GM21367 (cell line): ENCODE data around the gene C15orf61.

Source experiments
- ATAC-seq: cut with Tn5 transposase; IDR thresholded peaks from one replicate; pipeline ENCODE4 v1.9.1; 2021; ENCODE audit not compliant: unreplicated experiment

C15orf61 gene

DNA sequence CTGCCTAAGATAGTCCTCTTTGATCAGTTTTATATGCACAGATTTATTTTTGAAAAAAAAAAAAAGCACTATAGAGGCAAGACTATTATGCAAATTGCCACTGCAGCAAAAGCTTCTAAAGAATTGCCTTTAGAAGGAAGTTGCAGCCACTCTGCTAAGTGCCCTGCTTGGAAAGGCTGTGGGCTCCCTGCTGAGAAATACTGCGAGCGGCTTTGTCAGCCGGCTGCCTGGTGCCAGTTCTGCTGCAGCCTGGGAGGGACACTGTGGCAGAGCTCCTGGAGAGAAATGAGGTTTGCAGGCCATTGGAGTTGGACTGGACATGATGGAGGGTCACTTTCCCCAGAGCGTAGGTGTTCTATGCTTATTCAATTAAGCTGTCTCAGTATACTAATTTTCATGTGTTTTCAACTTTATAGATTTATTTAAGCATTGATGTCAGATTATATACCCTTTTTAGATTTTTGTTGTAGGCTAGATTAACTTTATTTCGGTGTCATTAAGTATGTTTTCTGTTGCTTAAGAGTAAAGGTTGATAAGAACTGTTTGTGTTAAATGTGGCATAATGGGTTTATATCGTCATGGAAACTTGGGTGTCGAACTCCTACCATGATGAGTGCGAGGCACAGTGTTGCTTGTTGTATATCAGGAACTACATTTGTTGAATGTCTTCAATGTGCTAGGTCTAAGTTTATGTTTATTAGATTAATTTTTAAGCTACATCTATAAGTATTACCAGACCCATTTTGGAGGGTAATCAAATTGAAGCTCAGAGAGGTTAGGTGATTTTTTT is 28.1 kb downstream of the C15orf61 start:
- no peak for ATAC-seq

DNA sequence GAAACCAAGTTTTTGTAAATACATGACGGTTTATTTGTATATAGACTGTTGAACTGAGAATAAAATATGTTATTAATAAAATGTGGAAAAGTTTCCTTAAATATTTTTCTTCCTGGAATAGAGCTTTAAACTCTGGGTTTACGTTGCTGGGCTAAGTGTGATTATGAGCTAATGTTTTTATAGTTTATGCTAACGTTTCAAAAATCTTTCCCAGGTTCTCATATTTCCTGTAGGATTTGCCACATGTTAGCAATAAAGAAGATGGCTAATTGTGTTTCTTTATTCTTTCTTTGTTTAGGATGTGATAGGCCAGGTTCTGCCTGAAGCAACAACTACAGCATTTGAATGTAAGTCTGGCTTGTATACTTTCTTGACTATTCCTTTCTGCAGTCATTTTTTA is 28.8 kb downstream of the C15orf61 start:
- no peak for ATAC-seq

DNA sequence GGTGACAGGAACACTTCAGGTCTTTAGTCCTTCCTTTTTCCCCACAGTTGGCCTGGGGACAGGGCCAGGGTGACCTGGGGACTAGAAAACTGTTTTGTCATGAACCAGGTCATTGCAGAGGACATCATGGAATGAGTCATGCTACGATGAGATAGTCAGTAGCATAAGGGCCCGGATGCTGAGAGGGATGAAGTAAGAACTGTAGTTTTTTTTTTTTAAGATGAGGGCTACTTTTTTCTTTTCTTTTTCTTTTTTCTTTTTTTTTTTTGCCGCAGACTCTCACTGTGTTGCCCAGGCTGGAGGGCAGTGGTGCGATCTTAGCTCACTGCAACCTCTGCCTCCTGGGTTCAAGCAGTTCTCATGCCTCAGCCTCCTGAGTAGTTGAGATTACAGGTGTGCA is 29.6 kb downstream of the C15orf61 start:
- no peak for ATAC-seq

DNA sequence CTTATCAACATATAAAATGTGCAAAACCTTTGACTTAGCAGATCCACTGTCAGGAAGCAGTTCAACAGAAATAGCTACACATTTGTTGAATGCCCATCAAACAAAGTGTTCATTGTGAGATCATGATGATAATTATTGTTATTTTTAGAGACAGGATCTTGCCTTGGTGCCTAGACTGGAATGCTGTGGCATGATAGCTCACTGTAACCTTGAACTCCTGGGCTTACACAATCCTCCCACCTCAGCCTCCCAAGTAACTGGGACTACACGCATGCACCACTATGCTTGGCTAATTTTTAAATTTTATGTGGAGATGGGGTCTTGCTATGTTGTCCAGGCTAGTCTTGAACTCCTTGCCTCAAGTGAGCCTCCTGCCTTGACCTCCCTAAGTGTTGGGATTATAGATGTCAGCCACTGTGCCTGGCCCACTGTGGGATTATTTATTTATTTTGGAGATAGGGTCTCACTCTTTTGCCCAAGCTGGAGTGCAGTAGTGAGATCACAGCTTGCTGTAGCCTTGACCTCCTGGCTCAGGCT is 30.3 kb downstream of the C15orf61 start:
- no peak for ATAC-seq

DNA sequence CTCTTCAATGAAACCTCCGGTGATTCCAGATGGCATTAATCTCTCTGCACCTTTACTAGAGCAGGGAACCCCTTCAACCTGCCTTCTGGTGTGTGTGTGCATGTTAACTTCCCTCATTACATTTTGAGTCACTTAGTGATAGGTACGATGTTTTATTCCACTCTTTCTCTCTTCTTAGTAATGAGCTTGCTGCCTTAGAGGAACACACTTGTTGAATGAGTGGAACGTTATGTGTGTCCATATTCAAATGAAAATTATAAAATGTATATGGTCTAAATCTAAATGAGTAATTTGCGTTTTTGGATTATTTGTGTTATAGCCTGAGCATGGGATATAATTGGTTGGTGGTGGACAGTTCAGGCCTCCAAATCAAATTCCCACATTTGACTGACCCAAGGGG is 33.6 kb downstream of the C15orf61 start:
- no peak for ATAC-seq

DNA sequence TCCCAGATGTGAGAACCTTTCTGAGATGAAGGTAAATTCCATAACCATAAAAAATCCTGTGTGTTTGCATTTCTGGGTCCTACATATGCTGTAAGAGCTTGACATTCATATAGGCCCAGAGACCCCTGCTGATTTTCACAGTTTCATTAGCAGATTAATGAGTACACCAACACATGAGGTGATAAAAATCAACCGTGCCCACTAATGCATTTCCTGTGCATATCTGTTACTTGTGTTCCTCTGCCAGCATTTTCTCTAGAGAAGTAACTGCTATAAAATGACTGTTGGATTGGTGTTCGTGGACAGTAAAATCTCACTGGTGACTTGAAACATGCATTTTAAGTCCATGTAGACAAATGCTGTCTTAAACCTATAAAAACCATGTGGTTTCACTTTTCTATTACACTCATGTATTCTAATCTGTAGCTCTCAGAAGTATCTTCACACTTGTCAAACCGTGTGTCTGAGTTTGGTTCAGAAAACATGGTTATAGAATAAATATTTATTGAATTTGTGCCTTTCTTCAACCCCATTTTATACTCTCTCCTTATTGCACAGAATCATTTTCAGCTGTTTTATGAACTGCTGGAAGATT is 36.1 kb downstream of the C15orf61 start:
- ATAC-seq, result no peak

DNA sequence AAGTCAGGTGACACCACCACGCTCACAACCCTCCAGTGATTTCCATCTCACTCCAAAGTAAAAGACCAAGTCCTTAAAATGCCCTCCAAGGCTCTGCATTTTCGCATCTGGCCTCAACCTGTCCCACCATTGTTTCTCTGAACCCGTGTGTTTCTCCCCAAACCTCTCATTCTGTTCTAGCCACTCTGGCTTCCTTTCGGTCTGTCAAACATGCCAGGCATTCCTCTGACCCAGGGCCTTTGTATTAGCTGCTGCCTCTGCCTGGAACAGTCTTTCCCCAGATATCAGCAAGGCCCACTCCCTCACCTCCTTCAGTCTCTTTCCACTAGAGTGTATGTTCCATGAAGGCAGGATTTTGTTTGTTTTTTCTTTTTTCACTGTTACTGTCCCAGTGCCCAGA is 37.6 kb downstream of the C15orf61 start:
- no peak for ATAC-seq

DNA sequence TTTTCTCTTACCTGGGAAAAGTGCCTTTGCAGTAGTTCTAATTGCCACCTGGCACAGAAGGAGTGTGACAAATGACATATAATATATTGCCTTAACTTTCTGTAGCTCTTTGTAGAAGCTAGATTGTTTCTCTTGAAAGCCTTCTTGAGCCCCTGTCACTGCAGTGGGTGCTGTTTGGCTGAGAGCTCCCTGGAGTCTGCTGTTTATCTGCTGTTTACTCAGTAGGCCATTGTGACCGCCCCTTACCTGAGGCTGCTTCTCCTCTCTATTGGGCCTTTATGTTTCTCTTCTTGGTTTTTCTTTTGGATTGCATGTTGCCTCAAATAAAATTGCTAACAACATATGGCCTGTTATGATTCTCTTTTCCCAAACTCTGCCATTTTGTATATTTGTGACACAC is 38.2 kb downstream of the C15orf61 start:
- no peak for ATAC-seq

DNA sequence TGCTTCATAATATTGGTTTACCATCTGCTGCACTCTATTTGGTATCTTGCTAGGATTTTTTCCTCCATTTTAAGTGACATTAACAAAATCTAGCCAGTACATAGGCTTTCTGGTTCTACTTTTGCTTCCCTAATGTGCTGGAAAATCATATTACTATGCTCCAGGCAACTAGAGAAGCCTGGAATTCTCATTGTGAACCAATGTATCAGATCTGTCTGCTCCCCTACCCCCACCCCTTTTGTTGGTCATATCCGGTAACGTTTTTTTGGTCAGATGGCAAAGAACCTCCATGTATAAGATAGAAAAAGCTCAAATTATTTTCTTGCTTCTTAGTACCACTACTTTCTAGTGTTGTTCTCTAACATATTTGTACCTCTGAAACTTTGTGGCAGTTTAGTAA is 38.6 kb downstream of the C15orf61 start:
- ATAC-seq, result no peak

DNA sequence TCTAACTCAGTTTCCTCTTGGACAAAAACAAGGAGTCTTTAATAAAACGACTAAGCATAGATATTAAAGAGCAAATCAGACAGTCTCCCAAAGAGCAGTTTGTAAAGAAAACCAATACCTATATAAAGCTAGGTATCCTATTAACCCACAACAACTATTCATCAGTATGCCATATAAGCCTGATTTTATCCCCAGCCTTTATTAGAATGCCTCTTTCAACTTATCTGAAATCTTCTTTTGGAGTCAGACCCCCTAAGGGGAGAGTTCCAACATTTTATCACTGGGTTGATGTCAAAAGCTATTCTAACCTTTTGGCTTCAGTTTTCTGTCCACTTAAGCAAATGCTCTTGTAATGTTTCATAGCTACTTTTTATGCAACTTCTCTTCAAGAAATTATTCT is 39.4 kb downstream of the C15orf61 start:
- ATAC-seq, result no peak

DNA sequence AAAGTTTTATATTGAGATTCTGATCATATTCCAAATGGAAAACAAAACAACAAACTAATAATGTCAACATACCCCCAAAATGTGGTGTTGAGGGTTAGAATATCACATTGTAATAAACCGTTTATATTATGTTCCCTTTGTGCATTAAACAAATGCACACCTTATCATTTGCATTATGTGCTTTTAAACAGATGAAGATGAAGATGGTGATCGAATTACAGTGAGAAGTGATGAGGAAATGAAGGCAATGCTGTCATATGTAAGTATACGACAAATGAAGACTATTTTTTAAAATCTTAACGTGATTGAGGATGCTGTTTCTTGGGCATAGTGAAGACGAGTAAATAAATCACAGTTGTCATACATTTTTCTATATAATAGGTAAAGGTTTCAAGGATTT is 42.2 kb downstream of the C15orf61 start:
- ATAC-seq, result no peak

DNA sequence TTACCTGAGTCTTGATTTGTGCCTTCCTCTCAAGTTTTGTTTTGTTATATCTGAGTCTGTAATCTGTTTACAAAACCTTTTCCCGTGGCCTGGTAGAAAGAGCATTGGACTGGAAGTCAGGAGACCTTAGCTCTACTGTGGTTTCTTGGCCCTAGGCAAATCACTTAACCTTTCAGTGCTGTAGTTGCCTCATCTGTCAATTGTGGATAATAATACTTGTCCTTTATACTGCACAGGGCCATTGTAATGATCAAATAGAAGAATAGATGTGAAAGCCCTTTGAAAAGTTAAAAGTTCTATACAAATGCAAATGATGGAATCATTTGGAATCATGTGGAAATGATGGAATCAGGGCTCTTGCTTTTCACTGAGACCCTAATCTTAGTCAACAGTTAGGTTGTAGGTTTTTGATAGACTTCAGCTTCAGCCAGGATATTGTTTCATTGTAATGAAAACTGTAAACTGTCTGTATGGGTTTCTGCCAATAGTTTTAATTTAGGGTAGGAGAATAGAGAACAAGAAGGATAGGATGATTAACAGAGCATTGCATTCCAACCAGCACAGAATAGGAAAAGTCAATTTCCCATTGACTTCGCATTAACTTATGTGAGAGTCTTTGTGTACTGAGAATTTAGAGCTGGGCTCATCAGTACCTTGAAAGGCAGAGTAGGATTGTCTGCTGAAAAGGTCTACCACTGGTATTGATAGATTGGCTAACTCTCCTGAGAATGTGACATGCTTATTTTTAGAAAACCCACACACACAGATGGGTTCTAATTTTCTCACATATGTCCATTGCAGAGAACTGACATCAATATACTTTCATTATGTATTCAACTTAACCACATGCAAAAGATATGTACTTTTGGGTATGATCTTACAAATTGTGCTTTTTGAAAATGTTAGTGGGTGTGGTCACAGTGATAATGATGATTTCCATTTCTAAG is 43.4 kb downstream of the C15orf61 start:
- peak; percentile 72 for ATAC-seq

DNA sequence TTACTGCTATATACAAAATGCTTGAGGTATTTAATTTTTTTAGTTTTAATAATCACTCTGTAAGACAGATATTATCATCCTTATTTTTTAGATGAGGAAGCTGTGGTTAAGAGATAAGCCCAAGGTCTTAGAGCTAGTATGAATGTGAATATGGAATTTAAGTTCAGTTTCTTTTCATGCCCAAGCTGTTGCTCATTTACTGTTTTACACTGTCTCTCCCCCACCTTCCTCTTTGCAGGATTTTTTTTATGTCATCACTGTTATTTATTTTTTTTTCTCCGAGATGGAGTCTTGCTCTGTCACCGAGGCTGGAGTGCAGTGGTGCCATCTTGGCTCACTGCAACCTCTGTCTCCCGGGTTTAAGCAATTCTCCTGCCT is 44.0 kb downstream of the C15orf61 start:
- ATAC-seq, result peak; percentile 29

DNA sequence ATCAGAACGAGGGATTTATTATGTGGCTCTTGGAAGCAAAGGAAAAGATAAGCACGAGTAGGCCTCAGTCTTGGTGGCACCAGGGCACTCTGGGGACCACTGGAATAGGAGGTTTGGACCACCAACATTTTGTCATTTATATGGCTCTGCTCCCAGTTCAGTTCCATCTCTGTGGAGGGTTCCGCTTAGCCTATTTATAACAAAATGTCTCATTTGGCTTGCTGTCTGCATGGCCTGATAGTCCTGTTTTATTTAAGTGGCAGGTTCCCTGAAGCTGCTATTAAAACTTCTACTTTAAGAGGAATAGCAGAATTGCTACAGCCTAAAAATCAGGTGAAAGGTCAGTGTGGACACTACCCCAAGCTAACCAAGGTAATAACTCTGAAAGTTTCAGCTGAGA is 48.7 kb downstream of the C15orf61 start:
- no peak for ATAC-seq

DNA sequence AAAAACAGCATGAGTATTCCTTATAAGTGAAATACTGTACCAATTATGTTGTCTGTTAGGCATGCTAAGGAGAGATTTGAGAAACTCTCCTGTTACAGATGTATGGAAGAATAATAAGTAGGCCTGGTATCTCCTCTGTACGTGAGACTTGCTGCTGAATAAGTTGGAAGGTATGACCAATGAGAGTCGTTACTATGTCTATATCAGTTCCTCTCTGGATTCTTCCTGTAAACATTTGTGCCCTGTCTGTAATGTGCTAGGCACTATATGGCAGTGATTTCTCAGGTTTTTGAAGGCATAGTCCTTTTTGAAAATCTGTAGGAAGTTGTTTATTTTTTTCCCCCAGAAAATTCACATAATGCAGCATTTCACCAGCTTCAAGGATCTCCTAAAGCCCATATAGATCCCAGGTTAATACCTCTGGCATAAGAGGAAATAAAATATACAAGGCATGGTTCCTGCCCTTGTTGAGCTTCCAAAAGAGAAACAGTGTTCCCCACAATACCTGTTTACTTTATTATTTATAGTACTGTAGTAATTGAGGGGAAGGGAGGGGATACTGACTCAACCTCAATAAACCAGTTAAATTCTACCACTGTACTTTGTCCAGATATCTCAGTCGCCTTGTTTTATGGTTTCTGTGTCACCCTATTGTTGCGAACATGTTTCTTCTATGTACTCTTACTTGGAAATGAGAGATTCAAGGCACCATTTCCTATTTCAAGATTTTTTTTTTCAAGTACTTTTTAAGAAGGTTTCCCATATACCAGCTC is 50.1 kb downstream of the C15orf61 start:
- no peak for ATAC-seq

DNA sequence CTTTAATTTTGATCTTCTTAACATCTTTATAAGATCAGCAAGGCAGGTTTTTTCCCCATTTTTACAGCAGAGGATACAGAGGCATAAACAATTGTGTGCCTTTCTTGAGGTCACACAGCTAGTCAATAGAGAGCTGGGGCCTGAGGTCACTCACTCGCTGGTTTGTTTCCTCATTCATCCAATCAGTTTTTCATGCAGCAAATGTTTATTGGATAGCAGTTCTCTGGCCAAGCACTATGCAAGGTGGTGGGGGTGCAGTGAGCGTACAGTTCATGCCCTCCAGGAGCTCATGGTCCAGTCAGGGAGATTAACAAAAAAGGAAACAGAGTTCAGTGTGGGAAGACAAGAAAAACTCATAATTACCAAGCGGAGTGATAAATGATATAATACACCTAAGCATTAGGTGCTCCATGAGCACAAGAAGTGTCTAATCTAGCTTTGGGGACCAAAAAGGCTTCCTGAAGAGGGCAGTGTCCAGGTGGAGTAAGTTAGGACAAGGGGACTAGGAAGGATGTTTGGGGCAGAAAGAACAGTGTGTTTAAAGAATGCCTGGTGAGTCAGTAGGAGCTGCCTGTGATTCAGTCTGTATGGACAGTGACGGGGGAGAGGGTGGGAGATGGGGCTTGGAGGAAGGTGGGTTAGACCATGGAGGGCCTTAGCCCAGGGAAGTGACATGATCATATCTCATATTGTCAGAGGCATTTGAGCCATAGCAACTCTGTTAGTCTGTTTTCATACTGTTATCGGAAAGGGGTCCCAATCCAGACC is 50.9 kb downstream of the C15orf61 start:
- no peak for ATAC-seq

DNA sequence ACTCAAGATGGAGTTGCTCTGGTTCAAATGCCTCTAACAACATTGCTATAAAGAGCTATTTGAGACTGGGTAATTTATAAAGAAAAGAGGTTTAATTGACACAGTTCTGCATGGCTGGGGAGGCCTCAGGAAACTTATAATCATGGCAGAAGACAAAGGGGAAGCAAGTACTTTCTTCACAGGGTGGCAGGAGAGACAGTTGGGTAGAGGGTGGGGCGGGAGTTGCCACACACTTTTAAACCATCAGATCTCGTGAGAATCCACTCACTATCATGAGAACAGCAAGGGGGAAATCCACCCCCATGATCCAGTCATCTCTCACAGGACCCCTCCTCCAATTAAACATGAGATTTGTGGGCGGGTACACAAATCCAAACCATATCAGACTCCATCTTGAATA is 52.3 kb downstream of the C15orf61 start:
- no peak for ATAC-seq

DNA sequence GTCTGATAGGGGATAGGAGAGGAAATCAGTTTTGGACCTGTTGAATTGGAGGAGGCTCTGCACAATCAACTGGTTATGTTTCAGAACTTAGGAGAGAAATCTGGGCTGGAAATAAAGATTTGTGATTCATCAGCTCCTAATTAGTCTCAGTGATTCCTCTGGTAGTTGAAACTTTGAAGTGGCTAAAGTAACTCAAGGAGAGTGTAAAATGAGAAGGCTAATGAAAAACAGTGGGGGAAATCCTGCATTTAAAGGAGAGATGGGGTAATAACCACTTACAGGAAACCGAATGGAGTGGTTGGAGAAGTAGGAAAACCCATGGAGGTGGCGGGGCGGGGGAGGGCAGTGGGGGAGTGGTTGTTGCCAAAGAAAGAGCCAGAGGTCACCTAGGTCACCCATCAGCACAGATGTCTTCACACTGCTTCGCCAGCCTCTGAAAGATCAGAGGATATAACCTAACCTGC is 54.1 kb downstream of the C15orf61 start:
- ATAC-seq, result no peak

DNA sequence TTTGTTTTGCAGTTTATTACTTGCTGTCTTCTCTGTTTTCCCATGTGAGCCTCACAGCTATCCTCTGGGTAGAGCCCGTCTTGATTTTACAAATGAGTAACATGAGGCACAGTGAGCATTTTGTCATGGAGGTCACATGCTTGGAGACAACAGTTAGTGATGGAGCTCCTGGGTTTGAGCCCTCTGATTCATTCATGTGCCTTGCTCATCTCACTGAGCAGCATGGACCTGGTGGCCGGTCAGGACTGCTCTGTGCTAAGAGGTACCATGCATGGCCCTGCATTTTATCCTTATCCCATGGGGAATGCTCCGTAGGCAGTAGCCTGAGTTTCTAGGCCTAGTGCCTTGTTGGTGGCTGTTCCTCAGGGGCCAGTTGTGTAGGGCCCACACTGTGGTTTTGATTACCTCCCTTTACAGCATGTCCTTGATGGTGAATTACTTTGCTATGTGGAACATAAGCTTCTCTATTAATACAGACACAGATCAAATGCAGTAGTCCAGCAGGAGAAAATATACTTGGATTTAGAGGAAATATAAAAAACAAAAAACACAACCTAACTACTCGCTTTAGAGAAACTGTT is 57.2 kb downstream of the C15orf61 start:
- no peak for ATAC-seq

DNA sequence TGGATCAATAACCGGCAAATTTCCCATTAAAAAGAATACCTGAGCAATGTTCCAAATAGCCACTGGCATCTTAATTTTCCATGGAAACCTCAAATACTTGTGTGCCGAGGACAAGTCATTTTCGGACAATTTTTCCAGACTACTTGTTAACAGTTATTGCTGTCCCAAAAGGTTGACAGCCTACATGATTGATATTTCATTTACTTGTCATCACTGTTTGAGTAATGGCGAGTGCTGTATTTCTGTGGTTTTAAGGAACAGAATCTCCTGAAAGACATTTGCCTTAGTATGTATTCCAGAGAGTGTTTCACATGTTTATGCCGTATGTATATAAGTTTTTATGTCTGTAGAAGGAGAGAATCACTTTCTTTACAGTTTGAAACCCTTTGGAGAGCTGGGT is 58.2 kb downstream of the C15orf61 start:
- no peak for ATAC-seq
